Activated CD4-positive, alpha-beta memory T cell treated with anti-CD3 and anti-CD28 coated beads, Interleukin-2, amount 10 ng/mL, durations not matched to agents 7 days and 5 days (primary cell): ENCODE measurements around the gene PRICKLE3. TPM values are rescaled to one million over a fixed set of nuclear protein-coding genes. Genes with fewer than 3 reads are reported as not detected.

Source experiments
- CTCF ChIA-PET: fragments of 350-600 bp; sonication (Branson Sonifier 250); formaldehyde crosslinking; loops from one replicate; lab custom pipeline; 2021; ENCODE audit warnings: antibody characterized with exemption, inconsistent platforms; lab: Charles Lee
- POLR2A ChIA-PET: fragments of 350-600 bp; sonication (Branson Sonifier 250); formaldehyde crosslinking; loops from one replicate; lab custom pipeline; 2021; ENCODE audit warnings: antibody characterized with exemption; lab: Charles Lee
- DNase-seq: peaks from one replicate; pipeline ENCODE4 v3.0.0-alpha.2; 2020
- H3K27ac Mint-ChIP-seq: one replicate; pipeline ENCODE4 v1.8.0; 2021; ENCODE audit warnings: mild to moderate bottlenecking, mixed read lengths
- H3K27me3 Mint-ChIP-seq: one replicate; pipeline ENCODE4 v1.8.0; 2021; ENCODE audit warnings: mixed read lengths
- H3K36me3 Mint-ChIP-seq: one replicate; pipeline ENCODE4 v1.8.0; 2021; ENCODE audit warnings: low read depth, mixed read lengths
- H3K4me1 Mint-ChIP-seq: one replicate; pipeline ENCODE4 v1.8.0; 2021; ENCODE audit warnings: mixed read lengths
- H3K4me3 Mint-ChIP-seq: one replicate; pipeline ENCODE4 v1.8.0; 2021; ENCODE audit warnings: mild to moderate bottlenecking, mixed read lengths
- H3K9me3 Mint-ChIP-seq: one replicate; pipeline ENCODE4 v1.8.0; 2021; ENCODE audit warnings: mixed read lengths
- total RNA-seq, 2 experiments: library from RNA; stranded (reverse); gene quantifications; one replicate each; pipeline ENCODE4 v1.2.3, GENCODE V29; 2021

Gene PRICKLE3
- total RNA-seq, 2 experiments from 2014 or later: 19.0 to 20.3 TPM

DNA sequence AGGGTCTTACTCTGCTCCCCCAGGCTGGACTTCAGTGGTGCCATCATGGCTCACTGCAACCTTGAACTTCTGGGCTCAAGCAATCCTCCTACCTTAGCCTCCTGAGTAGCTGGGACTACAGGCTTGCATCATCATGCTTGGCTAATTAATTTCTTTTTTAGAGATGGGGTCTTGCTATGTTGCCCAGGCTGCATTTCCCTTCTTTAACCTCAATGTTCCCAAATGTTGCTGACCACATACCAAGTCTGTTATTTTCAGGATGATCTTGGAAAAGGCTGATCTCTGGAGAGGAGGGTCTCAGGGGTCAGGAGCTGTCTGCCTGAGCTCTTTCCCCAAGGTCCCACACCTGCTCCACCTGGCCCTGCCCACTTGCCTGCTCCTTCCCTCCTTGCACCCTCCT is 33.9 kb upstream of the PRICKLE3 start:
- CTCF ChIA-PET: no interaction called here
- H3K4me3 Mint-ChIP-seq: no peak overlapping the region
- no peak for DNase-seq
- H3K4me1 Mint-ChIP-seq: peaks cover 3% of the 10 kb centered on the region
- POLR2A ChIA-PET: no interaction called here
- H3K27ac Mint-ChIP-seq: no peak overlapping the region
- H3K9me3 Mint-ChIP-seq: no peaks in the 10 kb centered on the region
- H3K27me3 Mint-ChIP-seq: peaks cover 9% of the 10 kb centered on the region
- no peaks in the 10 kb centered on the region for H3K36me3 Mint-ChIP-seq

DNA sequence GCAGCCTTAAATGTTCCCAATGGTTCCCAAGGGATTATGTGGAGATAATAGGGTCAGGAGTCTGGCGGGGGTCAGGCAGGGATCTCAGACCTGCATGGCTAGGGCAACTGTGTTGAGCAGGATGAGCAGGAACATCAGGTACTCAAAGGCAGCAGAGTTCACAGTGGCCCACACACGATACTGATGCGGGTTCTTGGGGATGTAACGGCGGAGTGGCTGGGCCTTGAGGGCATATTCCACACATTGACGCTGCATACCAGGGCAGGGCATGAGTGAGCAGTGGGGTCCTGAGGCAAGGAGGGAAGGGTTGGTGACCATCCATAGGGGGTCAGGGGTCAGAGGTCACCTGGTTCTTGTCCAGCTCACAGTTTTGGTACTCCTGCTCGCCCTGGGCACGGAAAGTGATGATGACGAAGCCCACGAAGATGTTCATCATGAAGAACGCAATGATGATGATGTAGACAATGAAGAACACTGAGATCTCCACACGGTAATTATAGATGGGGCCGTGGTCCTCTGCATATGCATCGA is 28.9 kb upstream of the PRICKLE3 start:
- Mint-ChIP-seq H3K27ac (no peak overlapping the region), H3K4me1 (peaks cover 3% of the 10 kb centered on the region), H3K9me3 (no peaks in the 10 kb centered on the region), H3K27me3 (peaks cover 2% of the 10 kb centered on the region), H3K36me3 (no peaks in the 10 kb centered on the region), H3K4me3 (no peak overlapping the region)
- ChIA-PET POLR2A (no interaction called here), CTCF (interaction anchor here (1.2 kb wide), 1 partner anchor 22 kb away, joined by 4 read pairs; no protein-coding TSS in a partner anchor)
- DNase-seq: no peak

DNA sequence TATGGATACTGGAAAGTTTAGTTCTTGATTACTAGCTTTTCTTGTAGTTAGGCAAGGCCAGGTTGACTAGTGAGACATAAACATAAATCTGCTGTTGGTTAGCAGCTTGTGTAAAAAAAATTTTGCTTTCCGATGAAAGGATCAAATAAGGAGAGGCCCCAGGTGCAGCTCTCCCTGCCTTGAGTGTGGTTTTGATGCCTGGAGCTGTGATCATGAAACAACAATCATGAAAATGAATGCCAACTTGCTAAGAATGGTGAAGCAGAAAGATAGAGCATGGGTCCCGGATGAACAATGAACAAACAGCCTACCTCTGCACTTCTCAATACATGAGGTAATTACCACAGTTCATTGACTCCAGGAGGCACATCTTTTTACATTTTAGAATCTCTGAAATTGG is 28.2 kb upstream of the PRICKLE3 start:
- H3K36me3 Mint-ChIP-seq: no peaks in the 10 kb centered on the region
- ChIA-PET POLR2A (no interaction called here), CTCF (interaction anchor here (1.2 kb wide), 1 partner anchor 21 kb away, joined by 4 read pairs; no protein-coding TSS in a partner anchor)

DNA sequence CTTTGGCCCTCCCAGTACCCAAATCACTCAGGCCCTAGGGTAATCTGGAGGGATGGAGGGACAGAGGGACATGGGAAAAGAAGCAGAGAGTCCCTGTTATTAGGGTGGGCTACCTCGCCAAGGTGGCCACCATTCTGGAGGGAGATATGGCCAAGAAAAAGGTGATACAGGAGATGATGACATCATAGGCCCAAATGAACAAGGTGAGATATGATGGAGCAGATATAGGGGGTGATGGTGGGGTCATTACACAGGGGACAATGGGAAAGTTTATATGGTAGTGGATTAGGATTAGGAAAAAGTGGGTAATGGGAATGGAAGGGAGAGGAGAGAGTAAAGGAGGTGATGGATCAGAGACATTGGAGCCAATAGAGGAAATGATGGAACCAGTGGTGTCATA is 26.7 kb upstream of the PRICKLE3 start:
- no peak for DNase-seq
- H3K9me3 Mint-ChIP-seq: no peaks in the 10 kb centered on the region
- peaks cover 2% of the 10 kb centered on the region for H3K27me3 Mint-ChIP-seq
- H3K27ac Mint-ChIP-seq: no peak overlapping the region
- no peaks in the 10 kb centered on the region for H3K36me3 Mint-ChIP-seq
- H3K4me3 Mint-ChIP-seq: no peak overlapping the region
- ChIA-PET CTCF (no interaction called here), POLR2A (no interaction called here)
- no peaks in the 10 kb centered on the region for H3K4me1 Mint-ChIP-seq

More for the DNA sequence above, 28.2 kb upstream of the PRICKLE3 start:
- Mint-ChIP-seq H3K9me3 (no peaks in the 10 kb centered on the region), H3K4me3 (no peak overlapping the region), H3K27ac (no peak overlapping the region), H3K27me3 (peaks cover 2% of the 10 kb centered on the region), H3K4me1 (no peaks in the 10 kb centered on the region)
- no peak for DNase-seq

- Mint-ChIP-seq H3K4me1 (no peaks in the 10 kb centered on the region), H3K4me3 (no peak overlapping the region), H3K36me3 (no peaks in the 10 kb centered on the region), H3K27ac (no peak overlapping the region), H3K27me3 (peaks cover 2% of the 10 kb centered on the region), H3K9me3 (no peaks in the 10 kb centered on the region)
- ChIA-PET POLR2A (no interaction called here), CTCF (no interaction called here)
- no peak for DNase-seq
These were observed 26.0 kb upstream of the PRICKLE3 start for GRCh38 chrX:49212209-49212608.

DNA sequence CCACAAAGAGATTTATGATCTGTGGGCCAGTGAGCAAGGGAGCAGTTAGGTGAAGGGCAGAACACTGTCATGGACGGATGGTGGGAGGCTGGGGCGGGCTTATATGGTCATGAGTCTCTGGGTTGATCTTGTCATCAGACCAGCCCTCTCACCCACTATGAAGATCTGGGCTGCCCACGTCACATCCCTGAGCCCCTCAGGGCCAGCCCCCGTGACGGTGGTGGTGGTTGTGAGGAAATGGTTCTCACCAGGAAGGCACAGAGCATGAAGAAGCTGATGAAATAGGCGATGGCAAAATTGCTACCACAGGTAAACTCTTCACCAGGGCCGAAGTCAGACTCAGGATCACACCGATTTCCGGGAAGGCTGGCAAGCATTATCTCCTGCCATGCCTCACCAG is 24.9 kb upstream of the PRICKLE3 start:
- H3K4me3 Mint-ChIP-seq: no peak overlapping the region
- H3K36me3 Mint-ChIP-seq: no peaks in the 10 kb centered on the region
- no peaks in the 10 kb centered on the region for H3K4me1 Mint-ChIP-seq
- no peaks in the 10 kb centered on the region for H3K9me3 Mint-ChIP-seq
- H3K27me3 Mint-ChIP-seq: peaks cover 2% of the 10 kb centered on the region
- DNase-seq: no peak
- CTCF ChIA-PET: no interaction called here
- no peak overlapping the region for H3K27ac Mint-ChIP-seq
- POLR2A ChIA-PET: no interaction called here

- POLR2A ChIA-PET: no interaction called here
- CTCF ChIA-PET: no interaction called here
These were observed 24.2 kb upstream of the PRICKLE3 start for GRCh38 chrX:49210406-49210805.

DNA sequence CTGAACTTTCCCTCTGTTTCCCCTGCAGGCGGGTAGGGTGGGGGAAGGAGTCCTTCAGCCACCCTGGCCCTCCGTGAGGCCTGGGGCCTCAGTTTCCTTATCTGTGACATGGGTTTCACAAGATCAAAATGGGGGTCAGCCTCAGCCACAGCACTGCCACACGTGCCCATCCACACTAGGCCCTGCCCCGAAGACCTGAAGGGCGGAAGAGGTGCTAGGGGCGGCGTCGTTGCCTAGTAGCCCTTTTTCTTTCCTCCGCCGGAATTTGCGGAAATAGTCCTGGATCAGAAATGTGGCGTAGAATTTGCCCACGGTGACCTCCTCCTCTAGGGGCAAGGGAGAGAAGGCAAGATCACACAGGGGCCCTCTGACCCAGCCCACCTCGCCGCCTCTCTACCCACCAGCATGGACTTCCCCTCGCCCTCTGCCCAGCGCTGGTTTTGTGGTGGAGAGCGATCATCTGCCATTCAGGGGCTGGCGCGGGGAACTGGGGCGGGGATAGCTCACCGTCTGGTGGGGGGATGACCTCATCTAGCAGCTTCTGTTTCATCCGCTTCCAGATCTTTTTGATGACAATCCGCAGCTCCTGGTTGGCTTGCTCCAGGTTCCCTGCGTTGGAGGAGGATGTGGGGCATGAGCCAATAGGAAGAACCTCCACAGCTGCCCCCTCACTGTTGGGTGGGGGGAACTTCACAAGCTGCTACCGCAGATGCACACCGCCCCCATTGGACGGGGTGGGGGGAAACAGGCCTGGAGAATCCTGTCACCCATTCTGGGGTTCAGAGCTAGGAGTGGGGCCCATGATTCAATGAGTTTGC is 23.5 kb upstream of the PRICKLE3 start:
- Mint-ChIP-seq H3K4me1 (no peaks in the 10 kb centered on the region), H3K9me3 (no peaks in the 10 kb centered on the region), H3K27me3 (peaks cover 2% of the 10 kb centered on the region), H3K4me3 (no peak overlapping the region), H3K27ac (no peak overlapping the region), H3K36me3 (no peaks in the 10 kb centered on the region)
- no peak for DNase-seq
- ChIA-PET CTCF (interaction anchor here (2.8 kb wide), 1 partner anchor 17 kb away, joined by 6 read pairs; no protein-coding TSS in a partner anchor), POLR2A (no interaction called here)

More at GRCh38 chrX:49210406-49210805, 24.2 kb upstream of the PRICKLE3 start:
- no peaks in the 10 kb centered on the region for H3K9me3 Mint-ChIP-seq
- H3K36me3 Mint-ChIP-seq: no peaks in the 10 kb centered on the region
- DNase-seq: no peak
- H3K27me3 Mint-ChIP-seq: peaks cover 2% of the 10 kb centered on the region
- no peak overlapping the region for H3K27ac Mint-ChIP-seq
- no peak overlapping the region for H3K4me3 Mint-ChIP-seq
- H3K4me1 Mint-ChIP-seq: no peaks in the 10 kb centered on the region

GRCh38 chrX:49208399-49208798 is 22.2 kb upstream of the PRICKLE3 start:
- CTCF ChIA-PET: interaction anchor here (2.8 kb wide), 1 partner anchor 16 kb away, joined by 6 read pairs; no protein-coding TSS in a partner anchor
- Mint-ChIP-seq H3K4me3 (no peak overlapping the region), H3K9me3 (no peaks in the 10 kb centered on the region), H3K27ac (no peak overlapping the region), H3K4me1 (no peaks in the 10 kb centered on the region), H3K36me3 (no peaks in the 10 kb centered on the region), H3K27me3 (peaks cover 3% of the 10 kb centered on the region)
- DNase-seq: no peak
- POLR2A ChIA-PET: no interaction called here

GRCh38 chrX:49206543-49206942 is 20.4 kb upstream of the PRICKLE3 start:
- Mint-ChIP-seq H3K9me3 (no peaks in the 10 kb centered on the region), H3K36me3 (no peaks in the 10 kb centered on the region), H3K27ac (no peak overlapping the region), H3K4me3 (no peak overlapping the region), H3K27me3 (peaks cover 3% of the 10 kb centered on the region), H3K4me1 (peaks cover 2% of the 10 kb centered on the region)
- ChIA-PET POLR2A (no interaction called here), CTCF (no interaction called here)
- DNase-seq: no peak

DNA sequence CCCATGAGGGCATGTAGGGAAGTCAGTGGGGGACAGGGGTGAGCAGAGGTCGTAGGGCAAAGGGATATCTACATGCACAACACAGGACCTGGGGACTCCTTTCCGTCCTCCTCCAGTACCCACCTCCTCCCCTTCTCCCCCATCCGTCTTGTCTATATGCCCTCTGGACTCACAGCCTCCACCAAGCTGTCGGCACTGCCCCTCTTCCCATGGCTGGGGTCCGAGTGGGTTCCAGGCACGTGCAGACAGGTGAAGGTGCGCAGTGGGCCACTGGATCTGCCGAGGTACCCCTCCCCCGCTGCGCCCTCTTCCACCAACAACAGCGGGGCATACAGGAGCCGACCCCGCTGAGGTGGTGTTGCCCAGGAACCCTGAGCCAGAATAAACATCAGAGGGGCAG is 19.3 kb upstream of the PRICKLE3 start:
- DNase-seq: no peak
- H3K27me3 Mint-ChIP-seq: peaks cover 3% of the 10 kb centered on the region
- no peak overlapping the region for H3K27ac Mint-ChIP-seq
- H3K4me3 Mint-ChIP-seq: no peak overlapping the region
- peaks cover 6% of the 10 kb centered on the region for H3K4me1 Mint-ChIP-seq
- no peaks in the 10 kb centered on the region for H3K9me3 Mint-ChIP-seq
- H3K36me3 Mint-ChIP-seq: no peaks in the 10 kb centered on the region
- CTCF ChIA-PET: no interaction called here
- POLR2A ChIA-PET: no interaction called here

GRCh38 chrX:49204709-49205108 is 18.5 kb upstream of the PRICKLE3 start:
- H3K4me1 Mint-ChIP-seq: peaks cover 7% of the 10 kb centered on the region
- CTCF ChIA-PET: no interaction called here
- H3K9me3 Mint-ChIP-seq: no peaks in the 10 kb centered on the region
- H3K27me3 Mint-ChIP-seq: peaks cover 3% of the 10 kb centered on the region
- POLR2A ChIA-PET: no interaction called here
- DNase-seq: no peak
- H3K27ac Mint-ChIP-seq: no peak overlapping the region
- H3K36me3 Mint-ChIP-seq: no peaks in the 10 kb centered on the region
- no peak overlapping the region for H3K4me3 Mint-ChIP-seq

GRCh38 chrX:49204017-49204416 is 17.8 kb upstream of the PRICKLE3 start:
- Mint-ChIP-seq H3K27ac (no peak overlapping the region), H3K9me3 (no peaks in the 10 kb centered on the region)
- CTCF ChIA-PET: no interaction called here

More at GRCh38 chrX:49204017-49204416, 17.8 kb upstream of the PRICKLE3 start:
- DNase-seq: no peak
- POLR2A ChIA-PET: no interaction called here
- Mint-ChIP-seq H3K4me3 (no peak overlapping the region), H3K4me1 (peaks cover 8% of the 10 kb centered on the region), H3K27me3 (peaks cover 4% of the 10 kb centered on the region), H3K36me3 (no peaks in the 10 kb centered on the region)
